ENCODE measurements around the gene CFAP68. TPM values are rescaled to one million over a fixed set of nuclear protein-coding genes. Genes with fewer than 3 reads are reported as not detected.

The CFAP68 gene
- total and polyA plus RNA-seq, 2 of the 8 experiments (the other 6 are each of a cell fraction or from before 2014, with no cell fraction given), result 21.4 to 43.1 TPM

GRCh38 chr11:111879637-111879960 is 258 bp downstream of the CFAP68 start:
- CTCF ChIA-PET (ENCODE audit: partially characterized antibody), result interaction anchor here (0.7 to 1.9 kb wide), 8 partner anchors 9 to 102 kb away, joined by 3 to 11 read pairs (median 4); partner anchors contain the start of genes ALG9, CRYAB and DIXDC1

More at GRCh38 chr11:111879637-111879960, 258 bp downstream of the CFAP68 start:
- Histone ChIP-seq H3K23me2 (ENCODE audit: low read depth, low read length) (peaks cover 2% of the 10 kb centered on the region; the same call in 1 of the 2 replicates), H3K56ac (replicated peaks; ENCODE audit: insufficient read length, low read depth, low read length) (no peak overlapping the region), H3K36me3 (ENCODE audit: control insufficient read depth in 2 of 4, insufficient read depth in 4 of 4, low read length in 3 of 4) (no peaks in the 10 kb centered on the region), H3K4me3 (ENCODE audit: extremely low read depth in 1 of 4, insufficient read depth in 2 of 4, low read depth in 3 of 4, low read length in 4 of 4) (peak overlapping the region; percentile 66 to 93 (median 82)), H2BK120ac (replicated peaks; ENCODE audit: low read depth, low read length) (peak overlapping the region; percentile 11), H2BK15ac (ENCODE audit: low read length) (0 out of 2 replicates have a peak overlapping the region, but pooled peaks have one; percentile 54), H3K4me2 (ENCODE audit: insufficient read depth in 1 of 2, low read depth in 2 of 2, low read length in 2 of 2) (peak overlapping the region; percentile 78 to 95), H4K5ac (ENCODE audit: insufficient read length, low read depth, low read length) (peak overlapping the region; percentile 72), H3K27ac (ENCODE audit: low read depth, low read length) (peak overlapping the region; percentile 95), H2BK5ac (ENCODE audit: low read depth, low read length) (peak overlapping the region; percentile 97; the same call in 1 of the 2 replicates), H3K4me1 (replicated peaks in 1 of 4; ENCODE audit: control insufficient read depth in 3 of 4, insufficient read depth in 4 of 4, low read length in 3 of 4) (no peaks in the 10 kb centered on the region), H2AK5ac (ENCODE audit: low read depth, low read length) (peak overlapping the region; percentile 43; the same call in 1 of the 2 replicates), H3K9me3 (ENCODE audit: insufficient read depth in 2 of 2, low read depth in 1 of 2, low read length in 1 of 2) (no peaks in the 10 kb centered on the region), H3K79me1 (ENCODE audit: low read depth, low read length) (0 out of 2 replicates have a peak, but pooled peaks cover 2% of the 10 kb centered on the region), H2BK12ac (ENCODE audit: low read depth, low read length) (no peak overlapping the region; the same call in 1 of the 2 replicates), H3K79me2 (ENCODE audit: control insufficient read depth in 1 of 2, insufficient read depth in 2 of 2, low read length in 2 of 2) (no peaks in the 10 kb centered on the region), H4K8ac (ENCODE audit: extremely low read depth, insufficient read depth, low read length) (no peak overlapping the region), H2AFZ (ENCODE audit: low read length) (peak overlapping the region; percentile 95; the same call in 1 of the 2 replicates), H3K14ac (ENCODE audit: insufficient read length) (no peak overlapping the region), H4K20me1 (replicated peaks in 1 of 2; ENCODE audit: control insufficient read depth in 1 of 2, insufficient read depth in 2 of 2, low read length in 2 of 2) (no peaks in the 10 kb centered on the region), H3K18ac (ENCODE audit: extremely low read depth, low read length) (peak overlapping the region; percentile 55; the same call in 1 of the 2 replicates), H3K9ac (replicated peaks in 1 of 4; ENCODE audit: extremely low read depth in 1 of 4, low read depth in 3 of 4, low read length in 3 of 4) (peak overlapping the region; percentile 44 to 89 (median 82)), H4K91ac (replicated peaks; ENCODE audit: insufficient read length, low read length) (peak overlapping the region; percentile 48), H3K4ac (replicated peaks; ENCODE audit: insufficient read length, low read depth, low read length) (peak overlapping the region; percentile 73), H3K27me3 (replicated peaks in 1 of 4; ENCODE audit: control insufficient read depth in 3 of 4, extremely low read depth in 1 of 4, insufficient read depth in 3 of 4, low read length in 3 of 4) (no peaks in the 10 kb centered on the region), H2BK20ac (ENCODE audit: low read length) (no peak overlapping the region), H3K23ac (ENCODE audit: insufficient read length) (no peak overlapping the region)
- FAIRE-seq, result no peak
- no peak for DNase-seq (ENCODE audit: low read depth in 1 of 2, low spot score in 2 of 2)
- WGBS, 2 experiments (ENCODE audit: extremely low coverage in 1 of 2, insufficient coverage in 1 of 2, insufficient read length in 1 of 2, insufficient replicate concordance in 2 of 2, low coverage in 1 of 2, low lambda C conversion rate in 2 of 2, missing lambda C conversion rate in 1 of 2), result 66% methylated on average over 6 of the region's 6 CpGs; no CpG with 5 or more reads in 1 of the 2 experiments
- peak; percentile 6 for TF ChIP-seq SAP30 (IDR thresholded peaks at IDR 0.05; ENCODE audit: insufficient read depth, insufficient replicate concordance, low read length)
- no peak for TF ChIP-seq ZNF274 (IDR thresholded peaks at IDR 0.05; ENCODE audit: borderline replicate concordance, extremely low read depth, low read length)
- POLR2A ChIA-PET (ENCODE audit: partially characterized antibody), result interaction anchor here (0.7 to 1.5 kb wide), 5 partner anchors 9 to 112 kb away, joined by 3 to 6 read pairs (median 4); partner anchors contain the start of gene ALG9
